PC-3 (cell line): ENCODE data around the gene TRIOBP.

ENCODE experiments used
- CTCF ChIP-seq: fragments of 300-600 bp; sonication (generic); conservative IDR thresholded peaks from 2 replicates; pipeline ENCODE4 v1.5.1; 2017; ENCODE audit warnings: antibody characterized with exemption, low read depth, mild to moderate bottlenecking, low read length
- EZH2phosphoT487 ChIP-seq: fragments of 300-600 bp; sonication (generic); IDR thresholded peaks from 2 replicates; pipeline ENCODE4 v1.6.1; 2018; ENCODE audit warnings: mild to moderate bottlenecking, antibody characterized with exemption, low read length, borderline replicate concordance

- no peak for TF ChIP-seq CTCF
- TF ChIP-seq EZH2phosphoT487 = no peak
Observed at GRCh38 chr22:37758694-37759093, 61.8 kb downstream of the TRIOBP start.
